Measurements from ENCODE around the gene OXCT2. TPM values are rescaled to one million over a fixed set of nuclear protein-coding genes. Genes with fewer than 3 reads are reported as not detected.
"Not testable (repeated sequence)": the region's sequence is repeated elsewhere in the genome, so short reads cannot be mapped to it uniquely, and the experiment has no call there.

Gene OXCT2
- total RNA-seq, 2 donors from 2014 or later = 0.77 to 1.2 TPM

GRCh38 chr1:39799770-39800470 lies 28.8 kb upstream of the OXCT2 start:
- H3K4me1 ChIP-seq = peaks cover 3% of the 10 kb centered on the region
- peak; percentile 72 for TF ChIP-seq CTCF (IDR thresholded peaks at IDR 0.05)
- no peak overlapping the region for H3K9ac ChIP-seq (ENCODE audit: low read depth in 2 of 2, low read length in 2 of 2)
- H3K9me3 ChIP-seq = no peaks in the 10 kb centered on the region
- DNase-seq = peak; percentile 88
- intact Hi-C loops (cut with DNase I) = no loop called here
- no peak overlapping the region for H3K4me3 ChIP-seq
- no peak overlapping the region for H3K27ac ChIP-seq
- no peaks in the 10 kb centered on the region for H3K36me3 ChIP-seq
- H3K27me3 ChIP-seq = no peaks in the 10 kb centered on the region

- intact Hi-C loops (cut with DNase I); H3K9me3 ChIP-seq; H3K4me3 ChIP-seq; H3K4me1 ChIP-seq; H3K27me3 ChIP-seq; H3K36me3 ChIP-seq: not testable (repeated sequence)
- peak; percentile 93 for DNase-seq
- Histone ChIP-seq H3K27ac (peak overlapping the region; percentile 62), H3K9ac (ENCODE audit: low read depth in 2 of 2, low read length in 2 of 2) (peak overlapping the region; percentile 7 to 33)
Measured at GRCh38 chr1:39798859-39799769, 28.0 kb upstream of the OXCT2 start.

GRCh38 chr1:39795651-39796050 lies 24.5 kb upstream of the OXCT2 start:
- Histone ChIP-seq H3K27me3 (no peaks in the 10 kb centered on the region), H3K4me1 (peaks cover 3% of the 10 kb centered on the region), H3K27ac (no peak overlapping the region), H3K9ac (ENCODE audit: low read depth in 2 of 2, low read length in 2 of 2) (no peak overlapping the region), H3K36me3 (no peaks in the 10 kb centered on the region), H3K9me3 (no peaks in the 10 kb centered on the region), H3K4me3 (no peak overlapping the region)
- intact Hi-C loops (cut with DNase I) = no loop called here
- TF ChIP-seq CTCF (IDR thresholded peaks at IDR 0.05) = no peak
- DNase-seq = no peak

GRCh38 chr1:39791838-39792237 lies 20.7 kb upstream of the OXCT2 start:
- no peak for TF ChIP-seq CTCF (IDR thresholded peaks at IDR 0.05)
- no peaks in the 10 kb centered on the region for H3K4me1 ChIP-seq
- no peak overlapping the region for H3K9ac ChIP-seq (ENCODE audit: low read depth in 2 of 2, low read length in 2 of 2)
- no peak for DNase-seq
- H3K27me3 ChIP-seq = no peaks in the 10 kb centered on the region
- no peaks in the 10 kb centered on the region for H3K36me3 ChIP-seq
- H3K9me3 ChIP-seq = no peaks in the 10 kb centered on the region
- H3K27ac ChIP-seq = no peak overlapping the region
- no peak overlapping the region for H3K4me3 ChIP-seq
- intact Hi-C loops (cut with DNase I) = no loop called here

GRCh38 chr1:39789571-39790110 lies 18.5 kb upstream of the OXCT2 start:
- intact Hi-C loops (cut with DNase I) = no loop called here
- no peaks in the 10 kb centered on the region for H3K36me3 ChIP-seq
- H3K9me3 ChIP-seq = no peaks in the 10 kb centered on the region
- H3K9ac ChIP-seq (ENCODE audit: low read depth in 2 of 2, low read length in 2 of 2) = peak overlapping the region; percentile 61 to 63
- no peaks in the 10 kb centered on the region for H3K27me3 ChIP-seq
- no peak for TF ChIP-seq CTCF (IDR thresholded peaks at IDR 0.05)
- H3K27ac ChIP-seq = peak overlapping the region; percentile 47
- peak overlapping the region; percentile 59 for H3K4me3 ChIP-seq
- no peaks in the 10 kb centered on the region for H3K4me1 ChIP-seq
- DNase-seq = no peak

Data from colonic mucosa (tissue), 4 donors.